Prostate gland (tissue), 2 donors: ENCODE results near the gene DLGAP4.

Source experiments
- POLR2A ChIP-seq: fragments of 450-650 bp; IDR thresholded peaks from one replicate; pipeline ENCODE4 v1.6.1; 2016; ENCODE audit warnings: antibody characterized with exemption, mild to moderate bottlenecking
- POLR2AphosphoS5 ChIP-seq: sonication (generic); formaldehyde crosslinking; IDR thresholded peaks from one replicate; pipeline ENCODE4 v1.6.1; 2017; ENCODE audit warnings: antibody characterized with exemption
- TF ChIP-seq, protein P1 (sequence below), 4 experiments: fragments of 200-600 bp in 2 of 4; fragments of 450-650 bp in 2 of 4; sonication (generic) in 2 of 4; IDR thresholded peaks; 1 replicate in 3 of 4; 2 replicates in 1 of 4; pipeline ENCODE4 v1.5.1; 2016 to 2019; ENCODE audit warnings: antibody characterized with exemption in 4 of 4, mild to moderate bottlenecking in 2 of 4, moderate library complexity in 2 of 4

DNA sequence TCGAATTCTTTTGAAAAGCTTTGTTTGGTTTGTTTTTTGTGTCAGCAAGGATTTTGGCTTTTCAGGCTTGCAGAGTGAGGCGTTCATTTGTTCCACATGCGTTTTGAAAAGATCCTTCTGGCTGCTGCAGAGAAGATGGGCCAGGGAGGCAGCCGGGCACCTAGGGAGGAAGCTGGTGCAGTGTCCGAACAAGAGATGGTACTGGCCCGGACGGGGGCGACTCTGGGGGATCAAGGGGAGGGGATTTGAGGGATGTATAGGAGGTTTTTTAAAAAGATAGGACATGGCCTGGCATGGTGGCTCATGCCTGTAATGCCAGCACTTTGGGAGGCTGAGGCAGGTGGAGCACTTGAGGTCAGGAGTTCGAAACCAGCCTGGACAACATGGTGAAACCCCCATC is 55.3 kb downstream of the DLGAP4 start:
- TF ChIP-seq, protein P1, sequence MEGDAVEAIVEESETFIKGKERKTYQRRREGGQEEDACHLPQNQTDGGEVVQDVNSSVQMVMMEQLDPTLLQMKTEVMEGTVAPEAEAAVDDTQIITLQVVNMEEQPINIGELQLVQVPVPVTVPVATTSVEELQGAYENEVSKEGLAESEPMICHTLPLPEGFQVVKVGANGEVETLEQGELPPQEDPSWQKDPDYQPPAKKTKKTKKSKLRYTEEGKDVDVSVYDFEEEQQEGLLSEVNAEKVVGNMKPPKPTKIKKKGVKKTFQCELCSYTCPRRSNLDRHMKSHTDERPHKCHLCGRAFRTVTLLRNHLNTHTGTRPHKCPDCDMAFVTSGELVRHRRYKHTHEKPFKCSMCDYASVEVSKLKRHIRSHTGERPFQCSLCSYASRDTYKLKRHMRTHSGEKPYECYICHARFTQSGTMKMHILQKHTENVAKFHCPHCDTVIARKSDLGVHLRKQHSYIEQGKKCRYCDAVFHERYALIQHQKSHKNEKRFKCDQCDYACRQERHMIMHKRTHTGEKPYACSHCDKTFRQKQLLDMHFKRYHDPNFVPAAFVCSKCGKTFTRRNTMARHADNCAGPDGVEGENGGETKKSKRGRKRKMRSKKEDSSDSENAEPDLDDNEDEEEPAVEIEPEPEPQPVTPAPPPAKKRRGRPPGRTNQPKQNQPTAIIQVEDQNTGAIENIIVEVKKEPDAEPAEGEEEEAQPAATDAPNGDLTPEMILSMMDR (IDR thresholded peaks at IDR 0.05): no peak
- TF ChIP-seq POLR2A: no peak
- TF ChIP-seq POLR2AphosphoS5: no peak
